ENCODE results near the gene TNS3.

The TNS3 gene

GRCh38 chr7:47504551-47505311, 77.2 kb downstream of the TNS3 start:
- no peak for DNase-seq (ENCODE audit: low read depth)

DNA sequence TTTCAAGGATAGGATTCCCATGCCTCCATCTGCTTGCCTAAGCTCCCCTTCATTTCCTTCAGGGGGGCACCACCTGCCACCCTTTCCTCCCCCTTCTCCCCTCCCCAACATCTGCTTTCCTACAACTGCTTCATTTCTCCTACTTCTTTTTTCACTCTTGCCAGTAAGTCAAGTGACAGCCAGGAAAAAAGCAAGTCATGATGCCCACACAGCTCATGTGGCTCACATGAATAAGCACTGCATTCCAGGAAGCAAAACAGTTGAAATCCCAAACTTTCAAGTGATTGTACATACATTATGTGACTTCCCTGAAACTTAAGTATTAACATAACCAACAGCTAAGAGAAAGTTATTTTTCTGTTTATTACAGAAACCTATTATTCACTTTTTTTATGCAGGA, 78.6 kb downstream of the TNS3 start:
- DNase-seq (ENCODE audit: low read depth) = no peak

DNA sequence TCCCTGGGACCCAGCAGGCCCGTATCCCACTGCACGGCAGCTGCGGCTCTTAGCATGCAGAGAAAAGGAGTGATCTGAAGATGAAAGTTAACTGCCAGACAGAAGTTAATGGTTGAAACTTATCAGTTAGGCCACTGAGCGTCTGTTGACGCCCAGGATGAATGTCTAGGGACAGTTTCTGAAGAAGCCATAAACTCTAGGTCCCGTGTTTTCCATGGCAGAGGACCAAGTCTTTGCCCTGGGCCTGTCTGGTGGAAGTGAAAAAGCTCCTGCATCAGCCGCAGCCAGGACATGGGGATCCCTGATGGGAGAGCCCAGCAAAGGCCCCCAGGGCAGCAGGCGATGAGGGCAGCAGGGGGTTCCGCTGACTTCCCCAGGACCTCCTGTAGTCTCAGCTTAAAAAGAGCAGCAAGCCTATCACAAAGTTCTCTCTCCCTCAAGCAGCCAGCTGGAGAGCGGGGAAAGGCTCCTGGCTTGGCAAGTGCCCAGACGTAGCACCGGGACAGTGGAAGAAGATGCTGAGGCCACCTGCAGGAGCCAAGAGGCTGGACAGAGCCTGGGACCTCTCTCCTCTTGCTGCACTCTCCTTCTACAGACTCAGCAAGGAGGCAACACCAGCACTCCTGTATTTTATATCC, 79.6 kb downstream of the TNS3 start:
- DNase-seq (ENCODE audit: low read depth) = no peak

- DNase-seq (ENCODE audit: low read depth) = no peak
Observed at GRCh38 chr7:47501406-47501805, 80.5 kb downstream of the TNS3 start.

DNA sequence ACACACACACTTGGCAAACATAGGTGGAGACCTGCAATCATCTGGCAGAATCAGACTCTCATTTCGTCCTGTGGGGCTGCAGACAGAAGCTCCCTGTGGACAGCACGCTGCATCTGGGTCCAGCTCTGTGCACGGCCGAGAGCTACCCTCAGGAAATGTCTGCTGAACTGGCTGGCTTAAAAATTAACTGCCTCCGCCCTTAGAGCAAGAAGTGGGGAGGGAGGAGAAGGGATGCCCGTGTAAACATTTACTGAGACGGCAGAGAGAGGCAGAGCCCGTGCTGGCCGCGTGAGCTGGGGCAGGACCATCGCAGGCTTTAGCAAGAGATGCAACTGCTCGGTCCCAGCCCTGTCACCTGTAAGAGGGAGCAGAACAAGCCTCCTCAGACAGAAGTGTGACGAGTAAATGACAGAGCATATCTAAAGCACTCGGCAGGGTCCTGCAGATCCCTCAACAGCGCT, 81.8 kb downstream of the TNS3 start:
- no peak for DNase-seq (ENCODE audit: low read depth)

- DNase-seq (ENCODE audit: low read depth) = no peak
Observed at GRCh38 chr7:47498229-47499056, 83.5 kb downstream of the TNS3 start.

DNA sequence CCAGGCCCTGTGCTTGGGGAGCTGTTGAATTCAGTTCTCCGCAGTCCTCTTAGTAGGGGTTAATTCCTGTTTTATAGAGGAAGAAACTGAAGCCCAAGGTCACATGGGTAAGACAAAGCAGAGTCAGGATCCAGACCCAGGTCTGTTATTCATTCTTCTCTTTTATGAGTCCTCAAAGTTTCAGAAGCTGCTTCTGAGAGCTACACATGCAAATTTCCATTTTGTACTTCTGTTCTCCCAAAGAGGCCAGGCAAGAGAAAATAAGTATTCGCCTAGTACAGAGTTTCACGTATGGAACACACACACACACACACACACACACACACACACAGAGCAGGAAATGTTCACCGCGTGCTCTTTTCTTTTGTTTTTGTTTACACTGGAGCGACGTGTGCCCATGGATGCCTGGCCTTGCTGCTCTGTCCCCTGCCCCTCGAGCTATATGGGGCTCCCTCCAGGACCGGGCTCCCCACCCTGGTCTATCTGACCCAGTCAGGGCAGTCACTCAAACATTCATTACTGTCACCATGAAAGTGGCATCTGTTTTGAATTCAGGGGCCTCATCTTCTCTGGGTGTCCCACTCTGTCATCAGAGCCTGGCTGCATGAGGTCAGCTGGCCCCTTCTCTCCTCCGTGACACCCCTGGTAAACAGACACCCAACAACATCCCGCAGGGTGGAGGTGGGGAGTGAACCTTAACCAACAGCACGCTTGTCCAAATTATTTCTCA, 84.4 kb downstream of the TNS3 start:
- DNase-seq (ENCODE audit: low read depth) = no peak

DNA sequence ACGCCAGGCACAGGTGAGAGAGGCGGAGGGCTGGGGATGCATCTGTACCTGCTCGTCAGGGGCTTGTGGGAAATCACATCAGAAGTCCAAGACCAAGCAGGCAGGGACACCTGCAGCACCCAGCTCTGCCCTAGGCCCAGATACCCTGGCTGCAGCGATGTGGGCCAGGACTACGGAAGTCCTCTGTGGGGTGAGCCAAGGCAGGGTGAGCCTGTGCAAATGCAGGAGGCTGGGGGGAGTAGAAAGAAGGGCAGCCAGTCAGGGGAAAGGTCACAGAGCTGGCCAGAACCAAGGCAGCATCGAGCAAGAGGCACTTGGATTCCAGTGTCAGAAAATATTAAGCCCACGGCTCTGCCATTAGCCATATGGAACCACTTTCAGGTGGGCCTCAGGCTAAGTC, 85.2 kb downstream of the TNS3 start:
- DNase-seq (ENCODE audit: low read depth) = no peak

GRCh38 chr7:47496056-47496665, 85.8 kb downstream of the TNS3 start:
- no peak for DNase-seq (ENCODE audit: low read depth)

- no peak for DNase-seq (ENCODE audit: low read depth)
Observed at GRCh38 chr7:47493976-47494911, 87.7 kb downstream of the TNS3 start.

GRCh38 chr7:47492716-47493325, 89.1 kb downstream of the TNS3 start:
- DNase-seq (ENCODE audit: low read depth) = no peak

GRCh38 chr7:47490501-47491265, 91.2 kb downstream of the TNS3 start:
- no peak for DNase-seq (ENCODE audit: low read depth)

GRCh38 chr7:47489624-47490023, 92.3 kb downstream of the TNS3 start:
- no peak for DNase-seq (ENCODE audit: low read depth)

GRCh38 chr7:47488969-47489342, 93.0 kb downstream of the TNS3 start:
- no peak for DNase-seq (ENCODE audit: low read depth)

DNA sequence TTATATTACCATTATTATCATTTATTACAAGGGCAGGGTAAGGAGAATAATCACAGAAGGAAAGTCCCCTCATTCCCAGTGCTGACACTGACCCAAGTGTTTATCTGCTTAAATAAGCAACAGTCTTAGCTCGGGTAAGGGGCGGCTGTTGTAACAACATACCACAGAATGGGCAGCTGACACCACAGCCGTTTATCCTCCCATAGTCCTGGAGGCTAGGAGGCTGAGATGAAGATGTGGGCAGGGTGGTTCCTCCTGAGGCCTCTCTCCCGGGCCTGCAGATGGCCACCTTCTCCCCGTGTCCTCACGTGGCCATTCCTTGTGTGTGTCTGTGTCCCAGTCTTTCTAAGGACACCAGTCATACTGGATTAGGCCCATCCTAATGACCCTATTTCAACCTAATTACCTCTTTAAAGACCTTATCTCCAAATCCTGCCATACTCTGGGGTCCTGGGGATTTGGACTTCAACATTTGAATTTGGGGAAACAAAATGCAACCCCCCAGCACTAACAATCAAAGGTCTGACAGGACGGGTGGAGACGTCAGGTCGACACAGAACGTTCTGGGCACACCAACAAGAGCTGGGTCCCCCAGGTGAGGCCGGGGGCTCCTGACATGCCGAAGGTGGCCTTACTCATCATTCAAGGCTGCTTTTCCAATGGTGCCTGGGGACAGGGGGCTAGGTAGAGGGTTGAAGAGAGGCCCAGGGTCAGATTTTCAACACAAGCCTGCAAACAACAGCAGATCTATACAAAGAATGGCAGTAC, 93.5 kb downstream of the TNS3 start:
- no peak for DNase-seq (ENCODE audit: low read depth)

GRCh38 chr7:47485640-47486435, 96.1 kb downstream of the TNS3 start:
- no peak for DNase-seq (ENCODE audit: low read depth)

DNA sequence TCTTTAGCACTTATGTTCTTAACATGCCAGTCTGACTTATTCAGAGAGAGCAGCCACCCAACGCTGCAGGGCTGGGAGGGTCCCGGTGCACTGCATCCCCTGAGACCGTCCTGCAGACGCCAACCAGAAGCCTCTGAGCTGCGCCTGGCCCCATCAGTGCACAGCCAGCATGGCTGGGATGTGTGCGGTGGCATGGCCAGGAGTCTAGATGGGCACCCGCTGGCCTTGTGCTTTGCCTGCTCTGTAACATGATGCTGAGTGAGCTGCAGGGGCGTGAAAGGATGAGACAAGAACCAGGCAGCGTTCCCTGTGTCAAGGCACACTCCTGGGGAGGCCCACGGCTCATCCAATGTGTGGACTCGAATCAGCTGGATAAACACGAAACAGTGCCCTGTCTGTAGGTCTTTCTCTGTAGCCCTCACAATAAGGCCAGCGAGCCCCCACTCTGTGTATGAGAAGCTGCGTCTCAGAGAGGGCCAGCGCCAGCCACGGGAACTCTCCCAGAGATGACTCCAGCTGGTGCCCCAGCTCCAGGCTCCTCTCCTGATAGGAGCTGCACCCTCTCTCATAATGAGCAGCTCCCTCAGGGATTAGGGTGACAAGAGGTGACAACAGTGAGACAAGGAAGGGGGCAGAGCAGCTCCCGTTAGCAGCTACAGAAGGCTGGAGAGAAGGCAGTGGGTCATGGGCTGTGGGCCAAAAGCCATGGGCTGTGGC, 96.8 kb downstream of the TNS3 start:
- no peak for DNase-seq (ENCODE audit: low read depth)
